Esophagus muscularis mucosa (tissue), 4 donors: ENCODE measurements around the gene PRKAG2. TPM values are rescaled to one million over a fixed set of nuclear protein-coding genes. Genes with fewer than 3 reads are reported as not detected.

ENCODE experiments used
- DNase-seq: peaks from one replicate; pipeline ENCODE4 v3.0.0-alpha.2; 2017; ENCODE audit errors: extremely low spot score
- H3K27ac ChIP-seq, 4 donors: fragments of 200-600 bp; sonication (generic); replicated peaks in 1 of 4; 1 replicate in 3 of 4; 2 replicates in 1 of 4; pipeline ENCODE4 v1.5.1; 2016 to 2019; ENCODE audit warnings: mild to moderate bottlenecking in 1 of 4
- H3K27me3 ChIP-seq, 4 donors: fragments of 200-600 bp; sonication (generic); one replicate each; pipeline versions ENCODE4 v1.5.1 to v1.6.0; 2016 to 2019
- H3K36me3 ChIP-seq, 4 donors: fragments of 200-600 bp; sonication (generic); one replicate each; pipeline ENCODE4 v1.5.1; 2016 to 2019
- H3K4me1 ChIP-seq, 4 donors: fragments of 200-600 bp; sonication (generic); one replicate each; pipeline ENCODE4 v1.5.1; 2016 to 2019
- H3K4me3 ChIP-seq, 4 donors: fragments of 200-600 bp; sonication (generic); 1 replicate in 2 of 4; 2 replicates in 2 of 4; pipeline ENCODE4 v1.5.1; 2016 to 2019; ENCODE audit warnings: mild to moderate bottlenecking in 4 of 4, moderate library complexity in 1 of 4
- H3K9me3 ChIP-seq, 4 donors: fragments of 200-600 bp; sonication (generic); 1 replicate in 3 of 4; 2 replicates in 1 of 4; pipeline ENCODE4 v1.5.1; 2016 to 2019
- CTCF ChIP-seq, 3 experiments: fragments of 200-600 bp in 2 of 3; fragments of 450-650 bp in 1 of 3; sonication (generic) in 2 of 3; IDR thresholded peaks; one replicate each; pipeline ENCODE4 v1.5.1; 2017 to 2019; ENCODE audit warnings: antibody characterized with exemption in 3 of 3, mild to moderate bottlenecking in 2 of 3, moderate library complexity in 1 of 3
- EP300 ChIP-seq: sonication (generic); formaldehyde crosslinking; IDR thresholded peaks from one replicate; pipeline ENCODE4 v1.6.1; 2017; ENCODE audit warnings: antibody characterized with exemption
- POLR2A ChIP-seq: fragments of 450-650 bp; IDR thresholded peaks from one replicate; pipeline ENCODE4 v1.6.1; 2017; ENCODE audit warnings: antibody characterized with exemption, moderate library complexity, mild to moderate bottlenecking, low read depth
- POLR2AphosphoS5 ChIP-seq, 2 donors: sonication (generic); formaldehyde crosslinking; IDR thresholded peaks; one replicate each; pipeline ENCODE4 v1.6.1; 2017; ENCODE audit warnings: antibody characterized with exemption in 2 of 2
- WGBS: methylation state at CpG from one replicate; pipeline ENCODE4 v1.1.5; 2018; 5-methylcytosine and 5-hydroxymethylcytosine counted together
- intact Hi-C: fragments of 100-400 bp; cut with DNase I; formaldehyde crosslinking; loops from one replicate; pipeline ENCODE4 v1.15.1; 2023
- total RNA-seq, 4 donors: library from RNA; depleted of rRNA; stranded (reverse); fragments of >200 nt; gene quantifications; one replicate each; pipeline versions ENCODE4 v1.1.0 to v1.2.1, GENCODE V29; 2016

The PRKAG2 gene
- total RNA-seq, 4 donors from 2014 or later = 51.3 to 97.2 (median 77.5) TPM

- no peaks in the 10 kb centered on the region for H3K27me3 ChIP-seq
- intact Hi-C loops = no loop called here
- H3K4me3 ChIP-seq = no peak overlapping the region
- WGBS = 87% methylated on average over 8 of the region's 8 CpGs
- DNase-seq = no peak
- H3K9me3 ChIP-seq = no peaks in the 10 kb centered on the region
- H3K4me1 ChIP-seq = peaks cover 0 to under 1% (median 0%) of the 10 kb centered on the region in 4 donors
- H3K27ac ChIP-seq = no peak overlapping the region
- no peaks in the 10 kb centered on the region for H3K36me3 ChIP-seq
- no peak for TF ChIP-seq POLR2A
- no peak for TF ChIP-seq POLR2AphosphoS5 (IDR thresholded peaks at IDR 0.05)
- TF ChIP-seq CTCF (IDR thresholded peaks at IDR 0.05) = no peak
These were observed 73.1 kb downstream of the PRKAG2 start for GRCh38 chr7:151803841-151804240.

- no peaks in the 10 kb centered on the region for H3K27me3 ChIP-seq
- no peaks in the 10 kb centered on the region for H3K36me3 ChIP-seq
- peaks cover under 1 to 14% (median 6%) of the 10 kb centered on the region in 4 donors for H3K4me1 ChIP-seq
- DNase-seq = no peak
- no peaks in the 10 kb centered on the region for H3K9me3 ChIP-seq
- intact Hi-C loops = no loop called here
- 80% methylated on average over 5 of the region's 5 CpGs for WGBS
- no peak overlapping the region for H3K4me3 ChIP-seq
- no peak overlapping the region for H3K27ac ChIP-seq
- TF ChIP-seq POLR2AphosphoS5 (IDR thresholded peaks at IDR 0.05) (no peak), POLR2A (no peak), EP300 (no peak)
These were observed 74.5 kb downstream of the PRKAG2 start for GRCh38 chr7:151802469-151802846.

GRCh38 chr7:151801782-151802468 is 75.0 kb downstream of the PRKAG2 start:
- Histone ChIP-seq H3K4me1 (peaks cover 5 to 20% (median 12%) of the 10 kb centered on the region in 4 donors), H3K27ac (no peak overlapping the region), H3K4me3 (no peak overlapping the region), H3K9me3 (no peaks in the 10 kb centered on the region), H3K36me3 (no peaks in the 10 kb centered on the region), H3K27me3 (no peaks in the 10 kb centered on the region)
- WGBS = 86% methylated on average over 12 of the region's 15 CpGs
- no peak for DNase-seq
- intact Hi-C loops = no loop called here
- TF ChIP-seq CTCF (IDR thresholded peaks at IDR 0.05) (no peak), EP300 (no peak), POLR2A (no peak), POLR2AphosphoS5 (IDR thresholded peaks at IDR 0.05) (no peak)

GRCh38 chr7:151801291-151801690 is 75.6 kb downstream of the PRKAG2 start:
- intact Hi-C loops = no loop called here
- no peaks in the 10 kb centered on the region for H3K27me3 ChIP-seq
- TF ChIP-seq POLR2AphosphoS5 (IDR thresholded peaks at IDR 0.05) = no peak
- no peak for TF ChIP-seq CTCF (IDR thresholded peaks at IDR 0.05)
- no peak for TF ChIP-seq EP300
- TF ChIP-seq POLR2A = no peak
- H3K27ac ChIP-seq = no peak overlapping the region
- no peak for DNase-seq
- 95% methylated on average over 5 of the region's 5 CpGs for WGBS
- peaks cover 11 to 26% (median 18%) of the 10 kb centered on the region in 4 donors for H3K4me1 ChIP-seq
- H3K4me3 ChIP-seq = no peak overlapping the region
- H3K9me3 ChIP-seq = no peaks in the 10 kb centered on the region
- H3K36me3 ChIP-seq = no peaks in the 10 kb centered on the region

GRCh38 chr7:151800861-151801260 is 76.1 kb downstream of the PRKAG2 start:
- Histone ChIP-seq H3K4me3 (no peak overlapping the region), H3K9me3 (no peaks in the 10 kb centered on the region), H3K27me3 (no peaks in the 10 kb centered on the region), H3K4me1 (peaks cover 15 to 30% (median 22%) of the 10 kb centered on the region in 4 donors), H3K27ac (no peak overlapping the region), H3K36me3 (no peaks in the 10 kb centered on the region)
- no peak for DNase-seq
- 83% methylated on average over 3 of the region's 4 CpGs for WGBS
- no peak for TF ChIP-seq CTCF (IDR thresholded peaks at IDR 0.05)
- TF ChIP-seq EP300 = no peak
- no peak for TF ChIP-seq POLR2A
- no peak for TF ChIP-seq POLR2AphosphoS5 (IDR thresholded peaks at IDR 0.05)
- intact Hi-C loops = no loop called here
